Measurements from ENCODE around the gene LRRIQ1. TPM values are rescaled to one million over a fixed set of nuclear protein-coding genes. Genes with fewer than 3 reads are reported as not detected.
"Not testable (repeated sequence)": the region's sequence is repeated elsewhere in the genome, so short reads cannot be mapped to it uniquely, and the experiment has no call there.

Gene LRRIQ1
- total RNA-seq, 1 donor from 2014 or later: 0.67 TPM

DNA sequence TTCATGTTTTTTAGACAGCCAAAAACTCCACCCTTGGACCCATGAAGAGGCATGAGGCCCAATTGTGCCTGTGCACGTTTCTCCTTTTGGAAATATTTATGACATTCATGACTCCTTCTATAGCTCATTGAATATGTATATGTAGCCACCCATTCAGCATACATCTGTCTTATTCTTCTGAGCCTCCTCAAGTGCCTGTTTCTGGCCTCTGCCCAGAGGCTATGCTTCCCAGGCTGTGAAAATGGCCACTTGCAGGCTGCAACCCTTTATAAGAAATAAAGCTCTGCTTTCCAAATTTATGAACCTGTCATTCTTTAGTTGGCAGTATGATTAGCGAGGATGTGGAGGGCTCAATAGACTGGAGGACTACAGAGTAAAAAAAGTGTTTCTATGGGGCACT lies 35.4 kb upstream of the LRRIQ1 start:
- DNase-seq: no peak
- Histone ChIP-seq H3K27me3 (no peaks in the 10 kb centered on the region), H3K4me3 (no peak overlapping the region), H3K36me3 (no peaks in the 10 kb centered on the region), H3K4me1 (no peaks in the 10 kb centered on the region), H3K27ac (no peak overlapping the region), H3K9me3 (no peaks in the 10 kb centered on the region)
- ATAC-seq: no peak
- intact Hi-C loops (cut with DNase I): no loop called here
- TF ChIP-seq, protein P1, sequence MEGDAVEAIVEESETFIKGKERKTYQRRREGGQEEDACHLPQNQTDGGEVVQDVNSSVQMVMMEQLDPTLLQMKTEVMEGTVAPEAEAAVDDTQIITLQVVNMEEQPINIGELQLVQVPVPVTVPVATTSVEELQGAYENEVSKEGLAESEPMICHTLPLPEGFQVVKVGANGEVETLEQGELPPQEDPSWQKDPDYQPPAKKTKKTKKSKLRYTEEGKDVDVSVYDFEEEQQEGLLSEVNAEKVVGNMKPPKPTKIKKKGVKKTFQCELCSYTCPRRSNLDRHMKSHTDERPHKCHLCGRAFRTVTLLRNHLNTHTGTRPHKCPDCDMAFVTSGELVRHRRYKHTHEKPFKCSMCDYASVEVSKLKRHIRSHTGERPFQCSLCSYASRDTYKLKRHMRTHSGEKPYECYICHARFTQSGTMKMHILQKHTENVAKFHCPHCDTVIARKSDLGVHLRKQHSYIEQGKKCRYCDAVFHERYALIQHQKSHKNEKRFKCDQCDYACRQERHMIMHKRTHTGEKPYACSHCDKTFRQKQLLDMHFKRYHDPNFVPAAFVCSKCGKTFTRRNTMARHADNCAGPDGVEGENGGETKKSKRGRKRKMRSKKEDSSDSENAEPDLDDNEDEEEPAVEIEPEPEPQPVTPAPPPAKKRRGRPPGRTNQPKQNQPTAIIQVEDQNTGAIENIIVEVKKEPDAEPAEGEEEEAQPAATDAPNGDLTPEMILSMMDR (IDR thresholded peaks at IDR 0.05): no peak

DNA sequence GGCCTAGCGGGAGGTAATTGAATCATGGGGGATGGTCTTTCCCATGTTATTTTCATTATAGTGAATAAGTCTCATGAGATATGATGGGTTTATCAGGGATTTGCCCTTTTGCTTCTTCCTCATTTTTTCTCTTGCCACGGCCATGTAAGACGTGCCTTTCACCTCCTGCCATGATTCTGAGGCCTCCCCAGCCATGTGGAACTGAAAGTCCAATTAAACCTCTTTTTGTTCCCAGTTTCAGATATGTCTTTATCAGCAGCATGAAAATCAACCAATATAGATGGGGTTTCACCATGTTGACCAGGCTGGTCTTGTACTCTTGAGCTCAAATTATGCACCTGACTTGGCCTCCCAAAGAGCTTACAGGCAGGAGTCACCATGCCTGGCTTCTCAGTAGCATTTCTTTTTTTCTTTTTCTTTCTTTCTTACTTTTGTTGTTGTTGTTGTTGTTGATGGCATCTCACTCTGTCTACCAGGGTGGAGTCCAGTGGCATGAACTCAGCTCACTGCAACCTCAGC lies 33.3 kb upstream of the LRRIQ1 start:
- ATAC-seq (no peak), DNase-seq (no peak)
- Histone ChIP-seq H3K36me3 (no peaks in the 10 kb centered on the region), H3K27ac (no peak overlapping the region), H3K4me3 (no peak overlapping the region), H3K9me3 (no peaks in the 10 kb centered on the region), H3K27me3 (no peaks in the 10 kb centered on the region), H3K4me1 (no peaks in the 10 kb centered on the region)
- intact Hi-C loops (cut with DNase I): no loop called here
- TF ChIP-seq, protein P1 (IDR thresholded peaks at IDR 0.05): no peak

DNA sequence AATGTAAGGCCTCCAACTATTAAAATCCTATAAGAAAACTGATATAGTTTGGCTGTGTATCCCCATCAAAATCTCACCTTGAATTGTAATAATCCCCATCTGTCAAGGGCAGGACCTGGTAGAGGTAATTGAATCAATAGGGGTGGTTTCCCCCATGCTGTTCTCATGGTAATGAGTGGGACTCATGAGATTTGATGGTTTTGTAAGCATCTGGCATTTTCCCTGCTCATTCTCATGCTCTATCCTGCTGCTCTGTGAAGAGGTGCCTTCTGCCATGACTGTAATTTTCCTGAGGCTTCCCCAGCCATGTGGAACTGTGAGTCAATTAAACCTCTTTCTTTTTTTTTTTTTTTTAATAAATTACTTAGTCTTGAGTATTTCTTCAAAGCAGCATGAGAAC lies 31.9 kb upstream of the LRRIQ1 start:
- Histone ChIP-seq H3K27ac (no peak overlapping the region), H3K4me1 (no peaks in the 10 kb centered on the region), H3K9me3 (no peaks in the 10 kb centered on the region), H3K36me3 (no peaks in the 10 kb centered on the region), H3K4me3 (no peak overlapping the region), H3K27me3 (no peaks in the 10 kb centered on the region)
- DNase-seq: no peak
- ATAC-seq: no peak
- intact Hi-C loops (cut with DNase I): no loop called here
- TF ChIP-seq, protein P1 (IDR thresholded peaks at IDR 0.05): no peak

DNA sequence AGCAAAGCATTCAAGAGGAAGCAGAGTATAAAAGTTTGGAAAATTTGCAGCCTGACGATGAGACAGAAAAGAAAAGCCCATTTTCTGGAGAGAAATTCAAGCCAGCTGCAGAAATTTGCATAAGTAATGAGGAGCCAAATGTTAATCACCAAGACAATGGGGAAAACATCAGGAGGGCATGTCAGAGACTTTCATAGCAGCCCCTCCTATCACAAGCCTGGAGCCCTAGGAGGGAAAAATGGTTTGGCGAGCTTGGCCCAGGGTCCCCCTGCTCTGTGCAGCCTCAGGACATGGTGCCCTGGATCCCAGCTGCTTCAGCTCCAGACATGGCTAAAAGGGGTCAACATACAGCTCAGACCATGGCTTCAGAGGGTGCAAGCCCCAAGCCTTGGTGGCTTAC lies 31.1 kb upstream of the LRRIQ1 start:
- H3K36me3 ChIP-seq; intact Hi-C loops (cut with DNase I); DNase-seq; ATAC-seq; H3K4me1 ChIP-seq; H3K4me3 ChIP-seq; H3K27me3 ChIP-seq; H3K9me3 ChIP-seq; H3K27ac ChIP-seq: not testable (repeated sequence)

DNA sequence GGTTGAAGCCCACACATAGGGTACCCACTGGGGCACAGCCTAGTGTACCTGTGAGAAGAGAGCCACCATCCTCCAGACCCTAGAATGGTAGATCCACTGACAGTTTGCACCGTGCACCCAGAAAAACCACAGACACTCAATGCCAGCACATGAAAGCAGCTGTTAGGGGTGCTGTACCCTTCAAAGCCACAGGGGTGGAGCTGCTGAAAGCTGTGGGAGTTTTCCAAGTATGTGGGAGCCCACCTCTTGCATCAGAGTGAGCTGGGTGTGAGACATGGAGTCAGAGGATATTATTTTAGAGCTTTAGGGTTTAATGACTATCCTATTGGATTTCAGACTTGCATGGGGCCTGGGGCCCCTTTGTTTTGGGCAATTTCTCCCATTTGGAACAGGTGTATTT lies 30.5 kb upstream of the LRRIQ1 start:
- Histone ChIP-seq H3K36me3 (no peaks in the 10 kb centered on the region), H3K27me3 (no peaks in the 10 kb centered on the region), H3K4me1 (no peaks in the 10 kb centered on the region), H3K9me3 (no peaks in the 10 kb centered on the region), H3K27ac (no peak overlapping the region), H3K4me3 (no peak overlapping the region)
- TF ChIP-seq, protein P1 (IDR thresholded peaks at IDR 0.05): no peak
- no peak for ATAC-seq
- DNase-seq: no peak
- intact Hi-C loops (cut with DNase I): no loop called here

DNA sequence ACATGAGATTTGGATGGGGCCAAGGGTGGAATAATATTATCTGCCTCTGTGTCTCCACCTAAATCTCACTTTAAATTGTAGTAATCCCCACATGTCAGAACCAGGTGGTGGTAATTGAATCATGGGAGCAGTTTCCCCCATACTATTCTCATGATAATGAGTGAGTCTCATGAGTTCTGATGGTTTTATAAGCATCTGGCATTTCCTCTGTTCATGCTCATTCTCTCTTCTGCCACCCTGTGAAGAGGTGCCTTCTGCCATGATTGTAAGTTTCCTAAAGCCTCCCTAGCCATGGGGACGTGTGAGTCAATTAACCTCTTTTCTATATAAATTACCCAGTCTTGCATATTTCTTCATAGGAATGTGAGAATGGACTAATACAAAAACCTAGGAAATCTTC lies 29.9 kb upstream of the LRRIQ1 start:
- TF ChIP-seq, protein P1 (IDR thresholded peaks at IDR 0.05): no peak
- DNase-seq (no peak), ATAC-seq (no peak)
- Histone ChIP-seq H3K4me1 (no peaks in the 10 kb centered on the region), H3K4me3 (no peak overlapping the region), H3K9me3 (no peaks in the 10 kb centered on the region), H3K27ac (no peak overlapping the region), H3K27me3 (no peaks in the 10 kb centered on the region), H3K36me3 (no peaks in the 10 kb centered on the region)
- intact Hi-C loops (cut with DNase I): no loop called here
